HCT116 (cell line): ENCODE results near the gene RRAS2. TPM values are rescaled to one million over a fixed set of nuclear protein-coding genes. Genes with fewer than 3 reads are reported as not detected.

Source experiments
- ATAC-seq: fragments of 200-7000 bp; cut with Tn5 transposase; 2 replicates; pipeline ENCODE4 v1.9.1; 2020; ENCODE audit warnings: mild to moderate bottlenecking, moderate library complexity
- BruUV-seq: library from RNA; stranded (reverse); fragments of 400-500 nt; replicated peaks from 2 replicates; lab custom pipeline; 2021; lab: Mats Ljungman, UMichigan
- CTCF ChIA-PET: fragments of 300-600 bp; sonication (Branson Sonifier 250); formaldehyde crosslinking; loops from one replicate; lab custom pipeline; 2021; ENCODE audit warnings: antibody characterized with exemption; lab: Charles Lee
- POLR2A ChIA-PET: fragments of 300-600, 350-600 bp; sonication (Branson Sonifier 250); formaldehyde crosslinking; loops from one replicate; lab custom pipeline; 2021; ENCODE audit warnings: antibody characterized with exemption; lab: Charles Lee
- RAD21 ChIA-PET, 2 experiments: fragments of 300-600 bp; sonication (Branson Sonifier 250); formaldehyde crosslinking; loops; one replicate each; lab custom pipeline; 2023; ENCODE audit warnings: low total read pairs in 2 of 2; ENCODE audit not compliant: uncharacterized antibody in 2 of 2, unreplicated experiment in 2 of 2, low non-redundant PET in 1 of 2; lab: Charles Lee
- DNase-seq: peaks from one replicate; pipeline ENCODE4 v3.0.0-alpha.2; 2010; ENCODE audit warnings: low read depth, low spot score
- H2AFZ ChIP-seq: fragments of 200-600 bp; shearing (Covaris generic), sonication (generic); 2 replicates; pipeline ENCODE4 v1.6.1; 2017; ENCODE audit warnings: low read depth, mixed run types, mixed read lengths, antibody characterized with exemption, low read length; ENCODE audit not compliant: poor library complexity, severe bottlenecking
- H3K27ac ChIP-seq: 2 replicates; pipeline ENCODE4 v1.5.1; 2012; ENCODE audit warnings: low read depth, low read length
- H3K27me3 ChIP-seq: fragments of 200-600 bp; sonication (generic); 2 replicates; pipeline ENCODE4 v1.6.1; 2016; ENCODE audit warnings: mixed run types, low read length, mixed read lengths; ENCODE audit not compliant: insufficient read depth
- H3K36me3 ChIP-seq, 2 experiments: fragments of 200-500 bp in 1 of 2; fragments of 200-600 bp in 1 of 2; sonication (Bioruptor generic) in 1 of 2; sonication (generic) in 1 of 2; 2 replicates each; pipeline versions ENCODE4 v1.5.1 to v1.6.1; 2014 to 2016; ENCODE audit warnings: low read length in 2 of 2, inconsistent platforms in 1 of 2, mixed read lengths in 1 of 2, mixed run types in 1 of 2; ENCODE audit not compliant: insufficient read depth in 2 of 2, control insufficient read depth in 1 of 2
- H3K4me1 ChIP-seq, 2 experiments: fragments of 200-600 bp in 1 of 2; sonication (generic) in 1 of 2; 2 replicates each; pipeline versions ENCODE4 v1.5.1 to v1.6.1; 2012 to 2017; ENCODE audit warnings: low read length in 2 of 2, inconsistent platforms in 1 of 2, mild to moderate bottlenecking in 1 of 2, mixed read lengths in 1 of 2, mixed run types in 1 of 2, moderate library complexity in 1 of 2; ENCODE audit not compliant: insufficient read depth in 2 of 2, control insufficient read depth in 1 of 2
- H3K4me2 ChIP-seq: fragments of 200-600 bp; sonication (generic); 2 replicates; pipeline ENCODE4 v1.6.1; 2017; ENCODE audit warnings: mixed run types, low read length, mixed read lengths
- H3K4me3 ChIP-seq, 2 experiments: fragments of 200-600 bp in 1 of 2; sonication (generic) in 1 of 2; replicated peaks in 1 of 2; 2 replicates each; pipeline ENCODE4 v1.5.1; 2011 to 2016; ENCODE audit warnings: low read length in 2 of 2, control low read depth in 1 of 2, low read depth in 1 of 2, mild to moderate bottlenecking in 1 of 2, mixed read lengths in 1 of 2, mixed run types in 1 of 2
- H3K79me2 ChIP-seq: fragments of 200-600 bp; sonication (generic); 2 replicates; pipeline ENCODE4 v1.6.1; 2017; ENCODE audit warnings: mild to moderate bottlenecking, mixed run types, low read length, moderate library complexity, mixed read lengths; ENCODE audit not compliant: insufficient read depth
- H3K9ac ChIP-seq: fragments of 200-600 bp; sonication (generic); 2 replicates; pipeline ENCODE4 v1.6.1; 2016; ENCODE audit warnings: low read length, mixed read lengths
- H3K9me2 ChIP-seq: fragments of 200-600 bp; sonication (generic), shearing (Covaris generic); 2 replicates; pipeline ENCODE4 v1.6.1; 2017; ENCODE audit warnings: mixed run types, mild to moderate bottlenecking, moderate library complexity; ENCODE audit not compliant: insufficient read depth
- H3K9me3 ChIP-seq, 2 experiments: fragments of 200-500 bp in 1 of 2; fragments of 200-600 bp in 1 of 2; sonication (Bioruptor generic) in 1 of 2; sonication (generic) in 1 of 2; 2 replicates each; pipeline ENCODE4 v1.6.1; 2014 to 2017; ENCODE audit warnings: low read length in 2 of 2, mixed read lengths in 2 of 2, inconsistent platforms in 1 of 2, low read depth in 1 of 2, mild to moderate bottlenecking in 1 of 2, mixed run types in 1 of 2, moderate library complexity in 1 of 2; ENCODE audit not compliant: control insufficient read depth in 1 of 2, insufficient read depth in 1 of 2
- H4K20me1 ChIP-seq: fragments of 200-600 bp; sonication (generic), shearing (Covaris generic); 2 replicates; pipeline ENCODE4 v1.6.1; 2017; ENCODE audit warnings: mixed run types, mild to moderate bottlenecking, moderate library complexity; ENCODE audit not compliant: insufficient read depth
- CBX3 ChIP-seq: IDR thresholded peaks from 2 replicates; pipeline ENCODE4 v1.6.1; 2012; ENCODE audit warnings: low read depth
- EGR1 ChIP-seq: IDR thresholded peaks from 2 replicates; pipeline ENCODE4 v1.6.1; 2012; ENCODE audit warnings: low read depth
- ELF1 ChIP-seq: IDR thresholded peaks from 2 replicates; pipeline ENCODE4 v1.6.1; 2012; ENCODE audit warnings: low read depth, borderline replicate concordance
- EZH2phosphoT487 ChIP-seq: fragments of 200-600 bp; IDR thresholded peaks from 2 replicates; pipeline ENCODE4 v1.6.1; 2018; ENCODE audit warnings: antibody characterized with exemption, borderline replicate concordance
- FOSL1 ChIP-seq: IDR thresholded peaks from 2 replicates; pipeline ENCODE4 v1.6.1; 2012; ENCODE audit warnings: low read depth
- JUND ChIP-seq: IDR thresholded peaks from 2 replicates; pipeline ENCODE4 v1.6.1; 2012
- MAX ChIP-seq: IDR thresholded peaks from 2 replicates; pipeline ENCODE4 v1.6.1; 2012
- POLR2AphosphoS5 ChIP-seq: IDR thresholded peaks from 2 replicates; pipeline ENCODE4 v1.6.1; 2011; ENCODE audit warnings: mild to moderate bottlenecking, low read depth, low read length, moderate library complexity
- RAD21 ChIP-seq: IDR thresholded peaks from 2 replicates; pipeline ENCODE4 v1.6.1; 2012; ENCODE audit warnings: low read depth, mild to moderate bottlenecking
- SIN3A ChIP-seq: IDR thresholded peaks from 2 replicates; pipeline ENCODE4 v1.6.1; 2012; ENCODE audit warnings: low read depth
- ZFX ChIP-seq: fragments of 450-650 bp; IDR thresholded peaks from 2 replicates; pipeline ENCODE4 v1.6.1; 2017
- ZNF274 ChIP-seq: fragments of 200-500 bp; sonication (Bioruptor generic); IDR thresholded peaks from 2 replicates; pipeline ENCODE4 v1.6.1; 2014; ENCODE audit warnings: mild to moderate bottlenecking, low read depth, low read length, inconsistent platforms
- intact Hi-C: fragments of 100-400 bp; cut with micrococcal nuclease; formaldehyde crosslinking; loops from 2 replicates; pipeline ENCODE4 v1.10.0; 2022
- total RNA-seq: library from RNA; stranded (reverse); gene quantifications from one replicate; pipeline ENCODE4 v1.2.1, GENCODE V29; 2021; ENCODE audit not compliant: unreplicated experiment
- TF ChIP-seq, protein P1 (sequence below): IDR thresholded peaks from 2 replicates; pipeline ENCODE4 v1.6.1; 2012
- TF ChIP-seq, protein P2 (sequence below), 3 experiments: fragments of 200-600 bp in 1 of 3; sonication (generic) in 1 of 3; IDR thresholded peaks in 2 of 3; conservative IDR thresholded peaks in 1 of 3; 2 replicates each; pipeline ENCODE4 v1.5.1; 2012 to 2017; ENCODE audit warnings: low read depth in 2 of 3, low read length in 2 of 3, antibody characterized with exemption in 1 of 3, borderline replicate concordance in 1 of 3, control low read depth in 1 of 3, mild to moderate bottlenecking in 1 of 3, mixed read lengths in 1 of 3, mixed run types in 1 of 3, moderate library complexity in 1 of 3; ENCODE audit not compliant: insufficient read depth in 1 of 3

Gene RRAS2
- total RNA-seq, 1 experiment from 2014 or later: 54.5 TPM

DNA sequence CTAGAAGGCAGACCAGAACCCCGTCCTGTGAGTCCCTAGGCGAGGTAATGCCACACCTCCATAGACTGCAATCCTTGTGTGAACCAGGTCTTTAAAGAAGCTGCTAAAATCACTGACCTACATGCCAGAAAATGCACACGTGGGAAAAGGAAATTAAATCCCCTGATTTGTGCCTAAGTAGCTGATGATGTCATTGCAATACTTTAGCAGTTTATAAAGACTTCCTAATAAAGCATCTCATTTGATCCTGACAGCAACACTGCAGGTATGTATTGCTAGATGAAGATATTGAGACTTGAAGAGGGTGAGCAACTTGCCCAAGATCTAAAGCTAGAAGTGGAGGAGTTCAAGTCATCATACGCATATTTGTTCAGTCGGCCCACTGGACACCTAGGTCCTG, 107.2 kb downstream of the RRAS2 start:
- Histone ChIP-seq H3K27ac (no peak overlapping the region), H3K79me2 (no peaks in the 10 kb centered on the region), H3K36me3 (no peaks in the 10 kb centered on the region), H4K20me1 (no peaks in the 10 kb centered on the region), H3K4me2 (no peak overlapping the region), H3K27me3 (peaks cover 27% of the 10 kb centered on the region; the same call in 1 of the 2 replicates), H3K9me3 (no peaks in the 10 kb centered on the region), H3K9me2 (no peaks in the 10 kb centered on the region), H3K9ac (no peak overlapping the region), H3K4me1 (peaks cover 0 to 4% of the 10 kb centered on the region in 2 experiments; a peak in 1 of 4 replicates), H3K4me3 (no peak overlapping the region), H2AFZ (no peak overlapping the region)
- ATAC-seq (no peak), DNase-seq (no peak)
- intact Hi-C loops: no loop called here
- RAD21 ChIA-PET: no interaction called here
- BruUV-seq: no TSS peak
- TF ChIP-seq ZNF274: no peak
- no peak for TF ChIP-seq JUND
- TF ChIP-seq ZFX: no peak
- TF ChIP-seq, protein P1, sequence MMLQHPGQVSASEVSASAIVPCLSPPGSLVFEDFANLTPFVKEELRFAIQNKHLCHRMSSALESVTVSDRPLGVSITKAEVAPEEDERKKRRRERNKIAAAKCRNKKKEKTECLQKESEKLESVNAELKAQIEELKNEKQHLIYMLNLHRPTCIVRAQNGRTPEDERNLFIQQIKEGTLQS: no peak
- TF ChIP-seq RAD21: no peak
- no peak for TF ChIP-seq EZH2phosphoT487
- TF ChIP-seq SIN3A: no peak
- TF ChIP-seq CBX3: no peak
- TF ChIP-seq, protein P2, sequence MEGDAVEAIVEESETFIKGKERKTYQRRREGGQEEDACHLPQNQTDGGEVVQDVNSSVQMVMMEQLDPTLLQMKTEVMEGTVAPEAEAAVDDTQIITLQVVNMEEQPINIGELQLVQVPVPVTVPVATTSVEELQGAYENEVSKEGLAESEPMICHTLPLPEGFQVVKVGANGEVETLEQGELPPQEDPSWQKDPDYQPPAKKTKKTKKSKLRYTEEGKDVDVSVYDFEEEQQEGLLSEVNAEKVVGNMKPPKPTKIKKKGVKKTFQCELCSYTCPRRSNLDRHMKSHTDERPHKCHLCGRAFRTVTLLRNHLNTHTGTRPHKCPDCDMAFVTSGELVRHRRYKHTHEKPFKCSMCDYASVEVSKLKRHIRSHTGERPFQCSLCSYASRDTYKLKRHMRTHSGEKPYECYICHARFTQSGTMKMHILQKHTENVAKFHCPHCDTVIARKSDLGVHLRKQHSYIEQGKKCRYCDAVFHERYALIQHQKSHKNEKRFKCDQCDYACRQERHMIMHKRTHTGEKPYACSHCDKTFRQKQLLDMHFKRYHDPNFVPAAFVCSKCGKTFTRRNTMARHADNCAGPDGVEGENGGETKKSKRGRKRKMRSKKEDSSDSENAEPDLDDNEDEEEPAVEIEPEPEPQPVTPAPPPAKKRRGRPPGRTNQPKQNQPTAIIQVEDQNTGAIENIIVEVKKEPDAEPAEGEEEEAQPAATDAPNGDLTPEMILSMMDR (IDR thresholded peaks at IDR 0.05 in 2 of 3, conservative IDR thresholded peaks at IDR 0.05 in 1 of 3; ENCODE audit: borderline replicate concordance in 1 of 3, insufficient read depth in 1 of 3, low read depth in 2 of 3, low read length in 2 of 3): no peak
- no peak for TF ChIP-seq FOSL1
- TF ChIP-seq ELF1: no peak
- TF ChIP-seq MAX: no peak
- TF ChIP-seq EGR1: no peak
- no peak for TF ChIP-seq POLR2AphosphoS5
- POLR2A ChIA-PET: no interaction called here
- CTCF ChIA-PET: interaction anchor here (1.4 to 2.9 kb wide), 2 partner anchors 167 to 479 kb away, joined by 4 to 10 read pairs; no protein-coding TSS in a partner anchor
